PC-9 (cell line): ENCODE measurements around the gene LY6G5B. TPM values are rescaled to one million over a fixed set of nuclear protein-coding genes. Genes with fewer than 3 reads are reported as not detected.

Experiments
- BruUV-seq: library from RNA; stranded (reverse); fragments of 400-500 nt; replicated peaks from 2 replicates; lab custom pipeline; 2021; lab: Mats Ljungman, UMichigan
- CTCF ChIA-PET: fragments of 300-600 bp; sonication (Branson Sonifier 250); formaldehyde crosslinking; loops from one replicate; lab custom pipeline; 2022; ENCODE audit warnings: antibody characterized with exemption; lab: Charles Lee
- POLR2A ChIA-PET: fragments of 300-600 bp; sonication (Branson Sonifier 250); formaldehyde crosslinking; loops from one replicate; lab custom pipeline; 2022; ENCODE audit warnings: antibody characterized with exemption; ENCODE audit not compliant: unreplicated experiment; lab: Charles Lee
- DNase-seq, 2 experiments: peaks; one replicate each; pipeline versions ENCODE4 v3.0.0 to v3.0.0-alpha.2; 2015 to 2022; ENCODE audit warnings: mixed read lengths in 1 of 2
- H2AFZ ChIP-seq: fragments of 200-600 bp; sonication (generic); 2 replicates; pipeline ENCODE4 v1.8.1; 2017; ENCODE audit warnings: antibody characterized with exemption
- H3F3A ChIP-seq: fragments of 200-600 bp; sonication (generic); 2 replicates; pipeline ENCODE4 v1.8.1; 2017; ENCODE audit warnings: antibody characterized with exemption, mild to moderate bottlenecking, low read depth; ENCODE audit not compliant: insufficient read depth
- H3K27ac ChIP-seq: fragments of 200-600 bp; sonication (generic); 2 replicates; pipeline ENCODE4 v1.6.1; 2016; ENCODE audit warnings: mixed run types
- H3K27me3 ChIP-seq: fragments of 200-600 bp; sonication (generic); 2 replicates; pipeline ENCODE4 v1.6.1; 2016; ENCODE audit warnings: low read depth, mixed run types; ENCODE audit not compliant: insufficient read depth
- H3K36me3 ChIP-seq: fragments of 200-600 bp; sonication (generic); 2 replicates; pipeline ENCODE4 v1.6.1; 2016; ENCODE audit warnings: low read depth, mixed run types
- H3K4me1 ChIP-seq: fragments of 200-600 bp; sonication (generic); replicated peaks from 2 replicates; pipeline ENCODE4 v1.6.1; 2016; ENCODE audit warnings: mixed run types; ENCODE audit not compliant: insufficient read depth
- H3K4me2 ChIP-seq: fragments of 200-600 bp; sonication (generic); 2 replicates; pipeline ENCODE4 v1.6.1; 2017; ENCODE audit warnings: mixed run types
- H3K4me3 ChIP-seq: fragments of 200-600 bp; sonication (generic); 2 replicates; pipeline ENCODE4 v1.6.1; 2016; ENCODE audit warnings: mixed run types
- H3K79me2 ChIP-seq: fragments of 200-600 bp; sonication (generic); 2 replicates; pipeline ENCODE4 v1.6.1; 2017; ENCODE audit warnings: low read depth, mixed run types
- H3K9me2 ChIP-seq: fragments of 200-600 bp; sonication (generic); 2 replicates; pipeline ENCODE4 v1.8.1; 2017; ENCODE audit warnings: mild to moderate bottlenecking; ENCODE audit not compliant: insufficient read depth
- H3K9me3 ChIP-seq: fragments of 200-600 bp; sonication (generic); 2 replicates; pipeline ENCODE4 v1.8.1; 2016; ENCODE audit warnings: low read depth; ENCODE audit not compliant: insufficient read depth
- H4K20me1 ChIP-seq: fragments of 200-600 bp; sonication (generic); 2 replicates; pipeline ENCODE4 v1.8.1; 2017; ENCODE audit not compliant: insufficient read depth
- EZH2 ChIP-seq: fragments of 200-600 bp; sonication (generic); IDR thresholded peaks from 2 replicates; pipeline ENCODE4 v1.8.0; 2017; ENCODE audit warnings: antibody characterized with exemption, low read depth
- intact Hi-C: fragments of 100-400 bp; cut with micrococcal nuclease; formaldehyde crosslinking; loops from one replicate; pipeline ENCODE4 v1.10.0; 2022; ENCODE audit not compliant: unreplicated experiment
- total RNA-seq: library from RNA; stranded (reverse); gene quantifications from 2 replicates; pipeline ENCODE4 v1.2.3, GENCODE V29; 2021
- TF ChIP-seq, protein P1 (sequence below): fragments of 200-600 bp; sonication (generic); conservative IDR thresholded peaks from 2 replicates; pipeline ENCODE4 v1.6.1; 2017; ENCODE audit warnings: mixed run types, antibody characterized with exemption, mild to moderate bottlenecking, moderate library complexity

Gene LY6G5B
- total RNA-seq, 1 experiment from 2014 or later, result 24.0 TPM

DNA sequence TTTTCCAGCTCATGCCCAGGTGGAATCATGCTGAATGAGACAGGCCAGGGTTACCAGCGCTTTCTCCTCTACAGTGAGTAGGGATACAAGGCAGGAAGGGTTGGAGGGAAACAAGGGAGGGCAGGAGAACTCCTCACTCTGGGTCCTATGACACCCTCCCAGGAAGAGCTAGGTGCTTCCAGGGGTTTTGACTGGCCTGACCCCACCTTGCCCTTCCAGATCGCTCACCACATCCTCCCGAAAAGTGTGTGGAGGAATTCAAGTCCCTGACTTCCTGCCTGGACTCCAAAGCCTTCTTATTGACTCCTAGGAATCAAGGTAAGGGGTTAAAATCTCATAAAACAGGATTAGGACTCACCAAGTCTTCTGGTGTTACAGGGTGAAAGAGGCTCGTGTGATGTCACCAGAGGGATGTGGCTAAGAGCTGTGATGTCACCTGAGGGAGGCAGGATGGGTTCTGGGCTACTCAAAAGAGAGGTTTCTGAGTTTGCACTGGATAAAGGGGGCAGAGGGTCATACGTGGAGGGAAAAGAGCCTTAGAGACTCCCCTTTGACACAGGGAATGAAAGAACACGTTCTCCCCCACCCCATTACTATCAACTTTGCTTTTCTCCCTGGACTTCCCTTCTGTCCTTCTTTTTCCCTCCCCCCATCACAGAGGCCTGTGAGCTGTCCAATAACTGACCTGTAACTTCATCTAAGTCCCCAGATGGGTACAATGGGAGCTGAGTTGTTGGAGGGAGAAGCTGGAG lies 12.2 kb upstream of the LY6G5B start:
- Histone ChIP-seq H3K4me1 (peaks cover 19% of the 10 kb centered on the region), H3K9me2 (no peaks in the 10 kb centered on the region), H3K79me2 (peaks cover 33% of the 10 kb centered on the region), H4K20me1 (0 out of 2 replicates have a peak, but pooled peaks cover 7% of the 10 kb centered on the region), H3K27ac (no peak overlapping the region), H3F3A (peaks cover 30% of the 10 kb centered on the region), H3K27me3 (no peaks in the 10 kb centered on the region), H2AFZ (no peak overlapping the region), H3K36me3 (0 out of 2 replicates have a peak, but pooled peaks cover 4% of the 10 kb centered on the region), H3K4me2 (0 out of 2 replicates have a peak overlapping the region, but pooled peaks have one; percentile 88), H3K4me3 (no peak overlapping the region), H3K9me3 (no peaks in the 10 kb centered on the region)
- no TSS peak for BruUV-seq
- TF ChIP-seq, protein P1, sequence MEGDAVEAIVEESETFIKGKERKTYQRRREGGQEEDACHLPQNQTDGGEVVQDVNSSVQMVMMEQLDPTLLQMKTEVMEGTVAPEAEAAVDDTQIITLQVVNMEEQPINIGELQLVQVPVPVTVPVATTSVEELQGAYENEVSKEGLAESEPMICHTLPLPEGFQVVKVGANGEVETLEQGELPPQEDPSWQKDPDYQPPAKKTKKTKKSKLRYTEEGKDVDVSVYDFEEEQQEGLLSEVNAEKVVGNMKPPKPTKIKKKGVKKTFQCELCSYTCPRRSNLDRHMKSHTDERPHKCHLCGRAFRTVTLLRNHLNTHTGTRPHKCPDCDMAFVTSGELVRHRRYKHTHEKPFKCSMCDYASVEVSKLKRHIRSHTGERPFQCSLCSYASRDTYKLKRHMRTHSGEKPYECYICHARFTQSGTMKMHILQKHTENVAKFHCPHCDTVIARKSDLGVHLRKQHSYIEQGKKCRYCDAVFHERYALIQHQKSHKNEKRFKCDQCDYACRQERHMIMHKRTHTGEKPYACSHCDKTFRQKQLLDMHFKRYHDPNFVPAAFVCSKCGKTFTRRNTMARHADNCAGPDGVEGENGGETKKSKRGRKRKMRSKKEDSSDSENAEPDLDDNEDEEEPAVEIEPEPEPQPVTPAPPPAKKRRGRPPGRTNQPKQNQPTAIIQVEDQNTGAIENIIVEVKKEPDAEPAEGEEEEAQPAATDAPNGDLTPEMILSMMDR, result no peak
- TF ChIP-seq EZH2, result no peak
- ChIA-PET CTCF (interaction anchor here (0.7 kb wide), 1 partner anchor 273 kb away, joined by 3 read pairs; no protein-coding TSS in a partner anchor), POLR2A (interaction anchor here (0.6 kb wide), 1 partner anchor 110 kb away, joined by 10 read pairs; the partner anchor contains the start of gene NFKBIL1)
- intact Hi-C loops, result no loop called here
- DNase-seq, result no peak

DNA sequence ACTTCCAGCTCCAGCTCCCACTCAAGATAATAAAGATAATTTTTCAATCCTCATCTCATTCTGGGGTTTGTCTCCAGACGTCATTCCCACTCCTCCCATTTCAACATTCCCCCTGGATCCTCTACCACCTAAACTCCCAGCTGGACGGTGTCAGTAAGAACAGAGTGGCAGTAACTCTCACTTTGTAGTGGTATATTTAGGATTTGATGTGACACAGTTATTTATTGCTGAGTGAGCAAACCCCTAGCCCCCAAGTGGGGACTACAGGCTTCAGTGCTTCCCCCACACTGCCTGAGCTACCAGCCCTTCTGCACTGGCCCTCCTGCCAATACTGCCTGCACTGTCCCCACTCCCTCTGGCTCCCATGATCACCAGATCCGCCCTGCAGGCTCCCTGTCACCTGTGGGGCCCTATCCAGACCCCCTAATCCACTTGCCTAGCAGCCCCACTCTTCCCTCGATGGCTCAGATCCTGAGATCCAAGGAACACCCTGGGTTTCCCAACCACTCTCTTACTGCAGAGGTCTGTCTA lies 11.6 kb upstream of the LY6G5B start:
- no peaks in the 10 kb centered on the region for H3K27me3 ChIP-seq
- H4K20me1 ChIP-seq, result 0 out of 2 replicates have a peak, but pooled peaks cover 7% of the 10 kb centered on the region
- no peaks in the 10 kb centered on the region for H3K9me3 ChIP-seq
- ChIA-PET POLR2A (no interaction called here), CTCF (no interaction called here)
- TF ChIP-seq, protein P1, result no peak
- TF ChIP-seq EZH2, result no peak
- peak overlapping the region; percentile 88; the same call in 1 of the 2 replicates for H3K4me2 ChIP-seq
- intact Hi-C loops, result no loop called here
- H3K4me1 ChIP-seq, result peaks cover 20% of the 10 kb centered on the region
- no TSS peak for BruUV-seq
- no peak overlapping the region for H3K27ac ChIP-seq
- peaks cover 24% of the 10 kb centered on the region for H3F3A ChIP-seq
- H3K79me2 ChIP-seq, result peaks cover 35% of the 10 kb centered on the region
- H2AFZ ChIP-seq, result no peak overlapping the region
- 0 out of 2 replicates have a peak, but pooled peaks cover 5% of the 10 kb centered on the region for H3K36me3 ChIP-seq
- no peak for DNase-seq
- no peaks in the 10 kb centered on the region for H3K9me2 ChIP-seq
- no peak overlapping the region; the same call in 1 of the 2 replicates for H3K4me3 ChIP-seq

DNA sequence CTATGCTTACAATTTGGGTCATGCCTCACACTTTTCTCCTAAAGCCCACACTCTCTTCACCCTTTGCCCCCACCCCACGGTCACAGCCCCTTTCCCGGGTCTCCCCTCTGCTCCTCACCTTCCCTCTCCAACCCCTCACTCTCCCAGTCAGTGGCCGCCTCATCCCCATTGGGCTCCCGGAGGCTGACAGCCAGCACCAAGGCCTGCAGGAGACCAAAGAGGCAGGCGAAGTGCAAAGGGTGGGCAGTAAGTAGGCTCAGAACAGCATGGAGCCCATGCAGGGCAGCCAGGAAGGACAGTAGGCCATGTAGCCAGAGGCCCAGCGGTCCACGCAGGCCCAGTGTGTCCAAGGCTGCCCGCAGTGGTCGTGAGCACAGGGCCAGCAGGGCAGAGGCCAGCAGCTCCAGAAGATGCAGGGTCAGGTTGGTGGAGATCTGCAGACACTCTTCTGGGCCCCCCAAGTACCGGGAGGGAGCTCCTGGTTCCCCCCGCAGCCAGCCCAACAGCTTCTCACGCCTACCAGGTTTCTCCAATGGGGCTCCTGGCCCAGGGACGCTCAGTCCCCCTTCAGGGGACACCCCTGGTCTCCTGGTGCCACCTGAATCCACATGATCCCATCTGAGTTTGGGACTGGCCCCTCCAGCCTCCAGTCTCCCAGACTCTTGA lies 10.7 kb upstream of the LY6G5B start:
- Histone ChIP-seq H3K4me3 (peak overlapping the region; percentile 79), H3K9me2 (no peaks in the 10 kb centered on the region), H3K9me3 (no peaks in the 10 kb centered on the region), H4K20me1 (0 out of 2 replicates have a peak, but pooled peaks cover 7% of the 10 kb centered on the region), H3K4me2 (peak overlapping the region; percentile 88), H3K36me3 (0 out of 2 replicates have a peak, but pooled peaks cover 10% of the 10 kb centered on the region), H3K27me3 (no peaks in the 10 kb centered on the region), H3K27ac (no peak overlapping the region), H2AFZ (no peak overlapping the region), H3K4me1 (peaks cover 23% of the 10 kb centered on the region), H3F3A (peaks cover 16% of the 10 kb centered on the region), H3K79me2 (peaks cover 44% of the 10 kb centered on the region)
- intact Hi-C loops, result no loop called here
- POLR2A ChIA-PET, result no interaction called here
- BruUV-seq, result no TSS peak
- DNase-seq, result no peak
- CTCF ChIA-PET, result no interaction called here
- TF ChIP-seq, protein P1, result no peak
- TF ChIP-seq EZH2, result no peak
